Epithelial cell of proximal tubule (primary cell): ENCODE results near the gene ZNF668. TPM values are rescaled to one million over a fixed set of nuclear protein-coding genes. Genes with fewer than 3 reads are reported as not detected.

Source experiments
- DNase-seq: peaks from one replicate; pipeline ENCODE4 v3.0.0-alpha.2; 2011; ENCODE audit warnings: low read depth
- H3K4me3 ChIP-seq: 2 replicates; pipeline ENCODE4 v1.5.1; 2011; ENCODE audit warnings: low read depth, mild to moderate bottlenecking, low read length
- CTCF ChIP-seq: conservative IDR thresholded peaks from 2 replicates; pipeline ENCODE4 v1.5.1; 2012; ENCODE audit warnings: low read depth, mild to moderate bottlenecking, low read length
- total RNA-seq: library from RNA; depleted of rRNA; stranded (reverse); fragments of >200 nt; gene quantifications from 2 replicates; pipeline ENCODE4 v1.2.3, GENCODE V29; 2015

ZNF668 gene
- total RNA-seq, 1 donor from 2014 or later: 11.1 TPM

GRCh38 chr16:31032736-31033708, 41.0 kb downstream of the ZNF668 start, which contains the start of gene STX4:
Gene STX4 (plus strand): TSS chr16:31033558. CDS start chr16:31033806, 248 bp downstream.
- no peak for TF ChIP-seq CTCF
- no peak for DNase-seq
- peak within 1 kb of the TSS; percentile 98 for H3K4me3 ChIP-seq

- H3K4me3 ChIP-seq: no peak overlapping the region
- TF ChIP-seq CTCF: no peak
- no peak for DNase-seq
Observed at GRCh38 chr16:31031276-31031675, 42.8 kb downstream of the ZNF668 start.

GRCh38 chr16:31029272-31029671, 44.8 kb downstream of the ZNF668 start:
- TF ChIP-seq CTCF: no peak
- no peak for DNase-seq
- no peak overlapping the region for H3K4me3 ChIP-seq

GRCh38 chr16:31025339-31025738, 48.7 kb downstream of the ZNF668 start:
- TF ChIP-seq CTCF: no peak
- DNase-seq: no peak
- H3K4me3 ChIP-seq: no peak overlapping the region

GRCh38 chr16:31023627-31024226, 50.3 kb downstream of the ZNF668 start:
- H3K4me3 ChIP-seq: no peak overlapping the region
- no peak for TF ChIP-seq CTCF
- no peak for DNase-seq

- no peak for TF ChIP-seq CTCF
- no peak for DNase-seq
- H3K4me3 ChIP-seq: no peak overlapping the region
Observed at GRCh38 chr16:31023252-31023602, 50.8 kb downstream of the ZNF668 start.
